Brain microvascular endothelial cell (primary cell): ENCODE results near the gene MRPL3.

Source experiments
- DNase-seq: peaks from one replicate; pipeline ENCODE4 v3.0.0-alpha.2; 2020
- H3K27ac ChIP-seq: fragments of 250-450 bp; sonication (Bioruptor Pico); 2 replicates; pipeline ENCODE4 v1.5.1; 2020; ENCODE audit warnings: mild to moderate bottlenecking, moderate library complexity
- H3K27me3 ChIP-seq: fragments of 250-450 bp; sonication (Bioruptor Pico); replicated peaks from 2 replicates; pipeline ENCODE4 v1.5.1; 2020; ENCODE audit warnings: mild to moderate bottlenecking
- H3K36me3 ChIP-seq: fragments of 250-450 bp; sonication (Bioruptor Pico); replicated peaks from 2 replicates; pipeline ENCODE4 v1.5.1; 2020; ENCODE audit warnings: mild to moderate bottlenecking
- H3K4me3 ChIP-seq: 2 replicates; pipeline ENCODE4 v1.5.1; 2011; ENCODE audit warnings: low read depth, mild to moderate bottlenecking, control low read depth, low read length, moderate library complexity
- CTCF ChIP-seq: IDR thresholded peaks from 2 replicates; pipeline ENCODE4 v1.5.1; 2011; ENCODE audit warnings: low read depth, mild to moderate bottlenecking, moderate library complexity, low read length, control low read depth, inconsistent platforms; ENCODE audit errors: missing control alignments
- in situ Hi-C: cut with HindIII; loops from 2 replicates; pipeline ENCODE4 v1.10.0; 2017; ENCODE audit warnings: low sequenced_read_pairs, low pct_ligation_motif_present

Gene MRPL3

GRCh38 chr3:131502530-131503319, at the start of gene MRPL3:
MRPL3 (minus strand) TSS chr3:131502971; CDS start chr3:131502821, 150 bp downstream.
- peak; percentile 87 for DNase-seq
- TF ChIP-seq CTCF = no peak
- peak within 1 kb of the TSS; percentile 84 for H3K27ac ChIP-seq
- in situ Hi-C loops = no loop called here
- H3K4me3 ChIP-seq = peak within 1 kb of the TSS; percentile 93
- peaks cover 13% of the 10 kb centered on the region for H3K36me3 ChIP-seq
- no peaks in the 10 kb centered on the region for H3K27me3 ChIP-seq

GRCh38 chr3:131551761-131552160, 49.0 kb upstream of the MRPL3 start:
- TF ChIP-seq CTCF = no peak
- in situ Hi-C loops = no loop called here
- DNase-seq = no peak
- Histone ChIP-seq H3K27ac (no peak overlapping the region), H3K36me3 (no peaks in the 10 kb centered on the region), H3K27me3 (no peaks in the 10 kb centered on the region), H3K4me3 (no peak overlapping the region)

- no peak for TF ChIP-seq CTCF
- no peak overlapping the region for H3K4me3 ChIP-seq
- in situ Hi-C loops = no loop called here
- H3K36me3 ChIP-seq = no peaks in the 10 kb centered on the region
- no peak for DNase-seq
- no peaks in the 10 kb centered on the region for H3K27me3 ChIP-seq
- no peak overlapping the region for H3K27ac ChIP-seq
Measured at GRCh38 chr3:131550562-131551465, 48.0 kb upstream of the MRPL3 start.

GRCh38 chr3:131549340-131549739, 46.6 kb upstream of the MRPL3 start:
- in situ Hi-C loops = no loop called here
- no peak for DNase-seq
- no peaks in the 10 kb centered on the region for H3K36me3 ChIP-seq
- H3K27me3 ChIP-seq = no peaks in the 10 kb centered on the region
- no peak overlapping the region for H3K27ac ChIP-seq
- TF ChIP-seq CTCF = peak; percentile 60
- H3K4me3 ChIP-seq = no peak overlapping the region

GRCh38 chr3:131547585-131547984, 44.8 kb upstream of the MRPL3 start:
- no peak for DNase-seq
- Histone ChIP-seq H3K36me3 (no peaks in the 10 kb centered on the region), H3K27ac (no peak overlapping the region), H3K4me3 (no peak overlapping the region), H3K27me3 (no peaks in the 10 kb centered on the region)
- TF ChIP-seq CTCF = no peak
- in situ Hi-C loops = no loop called here
